K562 (cell line): ENCODE measurements around the gene COMTD1. TPM values are rescaled to one million over a fixed set of nuclear protein-coding genes. Genes with fewer than 3 reads are reported as not detected.
A peak's percentile ranks its signal among the peaks of the same experiment; 100 is the strongest.

Experiments used
- CHD7 ChIP-seq: fragments of 200-600 bp; sonication (generic); IDR thresholded peaks from one replicate; pipeline ENCODE4 v1.6.1; 2012; ENCODE audit warnings: mild to moderate bottlenecking, low read depth, low read length, inconsistent platforms
- CTBP1 ChIP-seq: fragments of 450-650 bp; IDR thresholded peaks from 2 replicates; pipeline ENCODE4 v1.6.1; 2016; ENCODE audit warnings: borderline replicate concordance
- HDAC1 ChIP-seq, 2 experiments: fragments of 450-650 bp; IDR thresholded peaks; 2 replicates each; pipeline ENCODE4 v1.6.1; 2016 to 2017; ENCODE audit warnings: inconsistent platforms in 1 of 2, mild to moderate bottlenecking in 1 of 2, moderate library complexity in 1 of 2
- HDGF ChIP-seq: fragments of 450-650 bp; IDR thresholded peaks from 2 replicates; pipeline ENCODE4 v1.6.1; 2016
- MAZ ChIP-seq, 2 experiments: fragments of 450-650 bp in 1 of 2; sonication (generic) in 1 of 2; formaldehyde crosslinking; IDR thresholded peaks in 1 of 2; conservative IDR thresholded peaks in 1 of 2; 2 replicates each; pipeline versions ENCODE4 v1.4.0 to v1.5.0; 2020; ENCODE audit warnings: mild to moderate bottlenecking in 1 of 2, missing genetic modification reagents in 1 of 2
- MYC ChIP-seq, 2 experiments: fragments of 250-450 bp in 1 of 2; sonication (Bioruptor Pico) in 1 of 2; IDR thresholded peaks; 2 replicates each; pipeline versions ENCODE4 v1.5.1 to v1.6.1; 2012 to 2021; ENCODE audit warnings: low read depth in 2 of 2, borderline replicate concordance in 1 of 2, improper control_type of control experiment in 1 of 2, low read length in 1 of 2, mild to moderate bottlenecking in 1 of 2, moderate library complexity in 1 of 2
- SMARCA4 ChIP-seq: fragments of 450-650 bp; IDR thresholded peaks from 2 replicates; pipeline ENCODE4 v1.6.1; 2016
- SNIP1 ChIP-seq: fragments of 450-650 bp; IDR thresholded peaks from 2 replicates; pipeline ENCODE4 v1.7.1; 2017; ENCODE audit warnings: low read depth, mild to moderate bottlenecking
- TRIM24 ChIP-seq, 2 experiments: fragments of 450-650 bp; IDR thresholded peaks; 2 replicates each; pipeline ENCODE4 v1.6.1; 2016
- polyA plus RNA-seq, 8 experiments: library from polyadenylated mRNA; depleted of rRNA in 4 of 8; stranded (reverse) in 5 of 8; unstranded in 3 of 8; fragments of >200 nt; fragmentation: Nextera tagmentation in 2 of 8; fragmentation: Illumina TruSeq in 1 of 8; extraction: Ambion mirVana in 2 of 8; extraction: Trizol in 1 of 8; gene quantifications; 2 replicates each; pipeline versions ENCODE4 v1.2.1 to v1.2.3, GENCODE V29; 2011 to 2014; ENCODE audit warnings: inconsistent platforms in 1 of 8, missing spikeins in 1 of 8
- total RNA-seq, 7 experiments: library from RNA; depleted of rRNA in 6 of 7; stranded (reverse); fragments of >200 nt in 6 of 7; fragmentation: Illumina TruSeq in 2 of 7; extraction: Trizol in 2 of 7; gene quantifications; 2 replicates each; pipeline versions ENCODE4 v1.2.1 to v1.2.3, GENCODE V29; 2011 to 2021; ENCODE audit warnings: low replicate concordance in 1 of 7
- TF ChIP-seq, protein P1 (sequence below): fragments of 450-650 bp; IDR thresholded peaks from 2 replicates; pipeline ENCODE4 v1.6.1; 2018; ENCODE audit not compliant: partially characterized antibody
- TF ChIP-seq, protein P2 (sequence below): sonication (generic); formaldehyde crosslinking; IDR thresholded peaks from 2 replicates; pipeline ENCODE4 v1.9.0; 2022; ENCODE audit warnings: mild to moderate bottlenecking, missing genetic modification reagents

Gene COMTD1
- total and polyA plus RNA-seq, 9 of the 15 experiments (the other 6 are each of a cell fraction or from before 2014, with no cell fraction given): 0.41 to 112 (median 13.7) TPM

DNA sequence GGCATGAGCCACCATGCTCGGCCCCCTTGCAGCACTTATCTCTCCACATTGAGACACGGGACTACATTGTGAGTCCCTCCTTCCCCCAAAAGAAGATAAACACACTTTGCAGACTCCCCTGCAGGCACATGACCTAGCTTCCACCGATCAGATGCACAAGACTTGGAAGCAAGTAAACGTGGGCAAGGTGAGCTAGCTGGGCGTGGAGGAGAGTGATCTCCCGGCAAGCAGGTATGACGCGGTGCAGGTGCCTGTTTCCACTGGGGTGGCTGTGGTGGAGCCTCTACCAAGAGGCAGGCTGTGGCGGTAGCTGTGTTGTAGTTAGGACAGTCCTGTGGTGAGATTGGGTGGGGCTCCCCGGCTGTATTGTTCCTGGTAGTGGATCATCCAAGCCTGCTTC lies 7.7 kb upstream of the COMTD1 start (continued):
- TF ChIP-seq TRIM24 (IDR thresholded peaks at IDR 0.05): peak in 1 of 2 experiments; percentile 30; a peak in 1 of 4 replicates
- TF ChIP-seq, protein P1, sequence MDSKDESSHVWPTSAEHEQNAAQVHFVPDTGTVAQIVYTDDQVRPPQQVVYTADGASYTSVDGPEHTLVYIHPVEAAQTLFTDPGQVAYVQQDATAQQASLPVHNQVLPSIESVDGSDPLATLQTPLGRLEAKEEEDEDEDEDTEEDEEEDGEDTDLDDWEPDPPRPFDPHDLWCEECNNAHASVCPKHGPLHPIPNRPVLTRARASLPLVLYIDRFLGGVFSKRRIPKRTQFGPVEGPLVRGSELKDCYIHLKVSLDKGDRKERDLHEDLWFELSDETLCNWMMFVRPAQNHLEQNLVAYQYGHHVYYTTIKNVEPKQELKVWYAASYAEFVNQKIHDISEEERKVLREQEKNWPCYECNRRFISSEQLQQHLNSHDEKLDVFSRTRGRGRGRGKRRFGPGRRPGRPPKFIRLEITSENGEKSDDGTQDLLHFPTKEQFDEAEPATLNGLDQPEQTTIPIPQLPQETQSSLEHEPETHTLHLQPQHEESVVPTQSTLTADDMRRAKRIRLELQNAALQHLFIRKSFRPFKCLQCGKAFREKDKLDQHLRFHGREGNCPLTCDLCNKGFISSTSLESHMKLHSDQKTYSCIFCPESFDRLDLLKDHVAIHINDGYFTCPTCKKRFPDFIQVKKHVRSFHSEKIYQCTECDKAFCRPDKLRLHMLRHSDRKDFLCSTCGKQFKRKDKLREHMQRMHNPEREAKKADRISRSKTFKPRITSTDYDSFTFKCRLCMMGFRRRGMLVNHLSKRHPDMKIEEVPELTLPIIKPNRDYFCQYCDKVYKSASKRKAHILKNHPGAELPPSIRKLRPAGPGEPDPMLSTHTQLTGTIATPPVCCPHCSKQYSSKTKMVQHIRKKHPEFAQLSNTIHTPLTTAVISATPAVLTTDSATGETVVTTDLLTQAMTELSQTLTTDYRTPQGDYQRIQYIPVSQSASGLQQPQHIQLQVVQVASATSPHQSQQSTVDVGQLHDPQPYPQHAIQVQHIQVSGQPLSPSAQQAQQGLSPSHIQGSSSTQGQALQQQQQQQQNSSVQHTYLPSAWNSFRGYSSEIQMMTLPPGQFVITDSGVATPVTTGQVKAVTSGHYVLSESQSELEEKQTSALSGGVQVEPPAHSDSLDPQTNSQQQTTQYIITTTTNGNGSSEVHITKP: peak; percentile 38
- peak; percentile 50; the same call in 1 of the 2 replicates for TF ChIP-seq SMARCA4
- TF ChIP-seq CTBP1: peak; percentile 83; the same call in 1 of the 2 replicates
- no peak for TF ChIP-seq SNIP1
- TF ChIP-seq MYC (IDR thresholded peaks at IDR 0.05; ENCODE audit: low read depth, low read length): no peak
- no peak for TF ChIP-seq MYC (CRISPR knock-in tag; IDR thresholded peaks at IDR 0.05; ENCODE audit: borderline replicate concordance, low read depth)
- TF ChIP-seq HDGF: peak; percentile 49; the same call in 1 of the 2 replicates
- TF ChIP-seq, protein P2, sequence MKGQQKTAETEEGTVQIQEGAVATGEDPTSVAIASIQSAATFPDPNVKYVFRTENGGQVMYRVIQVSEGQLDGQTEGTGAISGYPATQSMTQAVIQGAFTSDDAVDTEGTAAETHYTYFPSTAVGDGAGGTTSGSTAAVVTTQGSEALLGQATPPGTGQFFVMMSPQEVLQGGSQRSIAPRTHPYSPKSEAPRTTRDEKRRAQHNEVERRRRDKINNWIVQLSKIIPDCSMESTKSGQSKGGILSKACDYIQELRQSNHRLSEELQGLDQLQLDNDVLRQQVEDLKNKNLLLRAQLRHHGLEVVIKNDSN (CRISPR knock-in tag): peak; percentile 14; the same call in 1 of the 2 replicates
- peak in 1 of 2 experiments; percentile 54; a peak in 2 of 4 replicates for TF ChIP-seq MAZ (CRISPR knock-in tag; conservative IDR thresholded peaks at IDR 0.05 in 1 of 2, IDR thresholded peaks at IDR 0.05 in 1 of 2)
- TF ChIP-seq HDAC1 (IDR thresholded peaks at IDR 0.05): peak in 1 of 2 experiments; percentile 45; a peak in 2 of 4 replicates
- no peak for TF ChIP-seq CHD7
